Measurements from ENCODE around the gene PCDHGA2.

DNA sequence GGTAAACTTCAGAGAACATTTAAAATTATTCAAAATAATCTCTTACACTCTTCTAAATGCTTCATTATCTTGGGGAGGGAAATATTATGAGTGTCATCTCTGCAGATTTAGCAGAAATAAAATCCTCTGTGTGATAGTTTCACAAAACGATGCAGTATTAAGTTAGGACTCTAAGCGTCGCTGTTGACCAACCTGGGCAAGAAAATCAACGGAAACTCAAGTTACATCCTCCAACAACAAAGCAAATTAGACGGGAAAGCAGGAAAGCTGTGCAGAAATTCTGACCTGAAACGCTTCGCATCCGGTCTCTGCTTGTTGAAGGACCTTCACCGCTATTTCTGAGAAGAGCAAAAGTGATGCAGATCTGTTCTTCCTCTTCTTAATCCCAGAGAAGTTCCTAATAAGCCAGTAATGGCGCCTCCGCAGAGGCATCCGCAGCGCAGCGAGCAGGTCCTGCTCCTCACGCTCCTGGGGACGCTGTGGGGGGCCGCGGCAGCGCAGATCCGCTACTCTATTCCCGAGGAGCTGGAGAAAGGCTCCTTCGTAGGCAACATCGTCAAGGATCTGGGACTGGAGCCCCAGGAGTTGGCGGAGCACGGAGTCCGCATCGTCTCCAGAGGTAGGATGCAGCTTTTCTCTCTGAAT, 35.2 kb downstream of the PCDHGA2 start, which contains the start of gene PCDHGA6:
- TF ChIP-seq GATA3 (IDR thresholded peaks at IDR 0.05; ENCODE audit: low read depth, low read length) (no peak), GATA2 (IDR thresholded peaks at IDR 0.05; ENCODE audit: low read depth, low read length) (no peak)

All from SH-SY5Y (cell line).